Endothelial cell of umbilical vein (primary cell): ENCODE results near the gene KAT2B. TPM values are rescaled to one million over a fixed set of nuclear protein-coding genes. Genes with fewer than 3 reads are reported as not detected.

Experiments used
- BruUV-seq: library from RNA; stranded (reverse); fragments of 400-500 nt; replicated peaks from 2 replicates; lab custom pipeline; 2021; lab: Mats Ljungman, UMichigan
- CTCF ChIA-PET: fragments of 300-600, 350-600 bp; sonication (Branson Sonifier 250); formaldehyde crosslinking; loops from one replicate; lab custom pipeline; 2021; ENCODE audit warnings: antibody characterized with exemption, inconsistent platforms; lab: Charles Lee
- POLR2A ChIA-PET: fragments of 300-600, 350-600 bp; sonication (Branson Sonifier 250); formaldehyde crosslinking; loops from one replicate; lab custom pipeline; 2021; ENCODE audit warnings: antibody characterized with exemption, inconsistent platforms; lab: Charles Lee
- DNase-seq: peaks from one replicate; pipeline ENCODE4 v3.0.0-alpha.2; 2011; ENCODE audit warnings: low read depth, low spot score
- FAIRE-seq: peaks from 2 replicates; lab custom pipeline; 2011; peaks lifted over from hg19 to GRCh38; lab: Jason Lieb, UNC
- H2AFZ ChIP-seq: 2 replicates; pipeline ENCODE4 v1.6.0; 2012; ENCODE audit warnings: low read depth, low read length, control low read depth, inconsistent platforms
- H3K27ac ChIP-seq: 2 replicates; pipeline ENCODE4 v1.5.1; 2011; ENCODE audit warnings: low read depth, mild to moderate bottlenecking, control low read depth, low read length, moderate library complexity; ENCODE audit not compliant: insufficient read depth
- H3K27me3 ChIP-seq, 2 experiments: 2 replicates each; pipeline versions ENCODE4 v1.6.0 to v1.6.1; 2011; ENCODE audit warnings: low read length in 2 of 2, mixed read lengths in 1 of 2; ENCODE audit not compliant: control insufficient read depth in 2 of 2, insufficient read depth in 2 of 2
- H3K36me3 ChIP-seq, 2 experiments: 2 replicates in 1 of 2; 3 replicates in 1 of 2; pipeline ENCODE4 v1.5.1; 2011; ENCODE audit warnings: low read length in 2 of 2, mild to moderate bottlenecking in 1 of 2, moderate library complexity in 1 of 2; ENCODE audit not compliant: control insufficient read depth in 2 of 2, insufficient read depth in 2 of 2; ENCODE audit errors: extremely low read depth in 1 of 2
- H3K4me1 ChIP-seq: 3 replicates; pipeline ENCODE4 v1.5.1; 2011; ENCODE audit warnings: mild to moderate bottlenecking, low read length; ENCODE audit not compliant: control insufficient read depth, insufficient read depth; ENCODE audit errors: extremely low read depth
- H3K4me2 ChIP-seq: 2 replicates; pipeline ENCODE4 v1.6.1; 2011; ENCODE audit warnings: low read length, control low read depth, mixed read lengths; ENCODE audit not compliant: insufficient read depth
- H3K4me3 ChIP-seq, 3 experiments: fragments of 200-600 bp in 1 of 3; sonication (generic), shearing (Covaris generic) in 1 of 3; replicated peaks in 1 of 3; 2 replicates each; pipeline ENCODE4 v1.5.1; 2011 to 2016; ENCODE audit warnings: control low read depth in 3 of 3, low read length in 3 of 3, mild to moderate bottlenecking in 2 of 3, inconsistent platforms in 1 of 3, low read depth in 1 of 3, moderate library complexity in 1 of 3; ENCODE audit not compliant: insufficient read depth in 1 of 3
- H3K79me2 ChIP-seq: 2 replicates; pipeline ENCODE4 v1.6.0; 2012; ENCODE audit warnings: low read length, inconsistent platforms; ENCODE audit not compliant: control insufficient read depth, insufficient read depth
- H3K9ac ChIP-seq: replicated peaks from 2 replicates; pipeline ENCODE3; 2011; ENCODE audit warnings: low read length, control low read depth; ENCODE audit not compliant: insufficient read depth; ENCODE audit errors: extremely low read depth
- H3K9me1 ChIP-seq: replicated peaks from 3 replicates; pipeline ENCODE4 v1.6.0; 2011; ENCODE audit warnings: mild to moderate bottlenecking, low read length; ENCODE audit not compliant: control insufficient read depth, insufficient read depth; ENCODE audit errors: extremely low read depth
- H3K9me3 ChIP-seq: replicated peaks from 2 replicates; pipeline ENCODE4 v1.5.1; 2012; ENCODE audit warnings: low read length, inconsistent platforms; ENCODE audit not compliant: control insufficient read depth, insufficient read depth
- H4K20me1 ChIP-seq: replicated peaks from 2 replicates; pipeline ENCODE3; 2011; ENCODE audit warnings: mild to moderate bottlenecking, low read length; ENCODE audit not compliant: control insufficient read depth, insufficient read depth; ENCODE audit errors: extremely low read depth
- CTCF ChIP-seq, 2 donors: IDR thresholded peaks; 1 replicate in 1 of 2; 2 replicates in 1 of 2; pipeline ENCODE4 v1.5.1; 2011; ENCODE audit warnings: low read length in 2 of 2, mild to moderate bottlenecking in 2 of 2, moderate library complexity in 2 of 2, control low read depth in 1 of 2, inconsistent platforms in 1 of 2, low read depth in 1 of 2; ENCODE audit not compliant: insufficient read depth in 1 of 2; ENCODE audit errors: extremely low read depth in 1 of 2
- EZH2 ChIP-seq: IDR thresholded peaks from 2 replicates; pipeline ENCODE4 v1.6.1; 2012; ENCODE audit warnings: borderline replicate concordance, low read depth, mild to moderate bottlenecking, moderate library complexity, low read length, inconsistent platforms; ENCODE audit not compliant: severe bottlenecking
- FOS ChIP-seq: IDR thresholded peaks from 2 replicates; pipeline ENCODE4 v1.6.1; 2011; ENCODE audit warnings: mild to moderate bottlenecking, low read length, moderate library complexity, borderline replicate concordance; ENCODE audit not compliant: insufficient read depth
- GATA2 ChIP-seq: IDR thresholded peaks from 2 replicates; pipeline ENCODE4 v1.7.0; 2011; ENCODE audit warnings: low read depth, mild to moderate bottlenecking, moderate library complexity, mixed read lengths, low read length; ENCODE audit not compliant: insufficient read length, insufficient read depth
- JUN ChIP-seq: IDR thresholded peaks from 2 replicates; pipeline ENCODE4 v1.6.1; 2011; ENCODE audit warnings: borderline replicate concordance, low read depth; ENCODE audit not compliant: insufficient read length, insufficient read depth
- MYC ChIP-seq: IDR thresholded peaks from one replicate; pipeline ENCODE4 v1.6.1; 2011; ENCODE audit warnings: mild to moderate bottlenecking, low read depth, low read length
- POLR2A ChIP-seq: IDR thresholded peaks from 2 replicates; pipeline ENCODE4 v1.6.1; 2012; ENCODE audit warnings: low read depth, mild to moderate bottlenecking, control low read depth, low read length
- POLR2AphosphoS5 ChIP-seq: IDR thresholded peaks from 2 replicates; pipeline ENCODE4 v1.6.1; 2012; ENCODE audit warnings: low read depth, mild to moderate bottlenecking, control low read depth, low read length, moderate library complexity; ENCODE audit not compliant: insufficient read depth
- dilution Hi-C: fragments of 300-500 bp; cut with MboI; formaldehyde crosslinking; loops from one replicate; pipeline ENCODE4 v1.15.0; 2019; ENCODE audit warnings: low sequenced_read_pairs; ENCODE audit not compliant: extremely low pct_ligation_motif_present
- intact Hi-C: fragments of 100-400 bp; cut with micrococcal nuclease; formaldehyde crosslinking; loops from one replicate; pipeline ENCODE4 v1.10.0; 2022
- polyA plus RNA-seq, 4 experiments: library from polyadenylated mRNA; depleted of rRNA in 3 of 4; stranded (reverse) in 3 of 4; unstranded in 1 of 4; fragments of >200 nt; gene quantifications; 2 replicates each; pipeline versions ENCODE4 v1.2.1 to v1.2.3, GENCODE V29; 2011 to 2012; ENCODE audit warnings: missing spikeins in 1 of 4
- total RNA-seq: library from RNA; stranded (reverse); gene quantifications from 2 replicates; pipeline ENCODE4 v1.2.3, GENCODE V29; 2021
- TF ChIP-seq, protein P1 (sequence below): IDR thresholded peaks from 2 replicates; pipeline ENCODE4 v1.6.1; 2011; ENCODE audit not compliant: insufficient read depth, insufficient read length

Gene KAT2B
- total and polyA plus RNA-seq, 2 donors (not counting 3 experiments of a cell fraction or from before 2014, with no cell fraction given) = 2.6 to 11.0 TPM

DNA sequence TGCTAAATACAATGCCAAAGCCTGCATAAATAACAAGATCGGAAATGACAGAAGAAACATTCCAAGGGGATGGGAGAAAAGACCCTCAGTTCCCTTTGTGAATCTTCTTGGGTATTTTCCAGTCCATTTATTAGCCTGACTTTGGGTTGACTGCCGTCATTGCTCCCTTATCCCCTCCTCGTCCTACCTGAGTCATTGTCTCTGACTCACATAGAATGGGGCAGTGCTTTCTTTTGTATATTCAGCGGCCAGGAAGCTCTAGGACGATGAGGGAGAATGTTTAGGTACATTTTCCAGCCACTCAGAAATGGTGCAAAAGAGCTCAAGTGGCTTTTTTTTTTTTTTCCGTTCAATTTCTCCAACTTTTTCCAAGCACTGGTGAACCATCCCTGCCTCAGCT is 71.6 kb downstream of the KAT2B start:
- dilution Hi-C loops = no loop called here
- POLR2A ChIA-PET = no interaction called here
- DNase-seq (no peak), FAIRE-seq (no peak)
- Histone ChIP-seq H3K9me1 (no peaks in the 10 kb centered on the region), H3K27me3 (no peaks in the 10 kb centered on the region), H3K9me3 (no peaks in the 10 kb centered on the region), H3K79me2 (no peaks in the 10 kb centered on the region), H2AFZ (no peak overlapping the region), H3K4me3 (no peak overlapping the region), H3K36me3 (no peaks in the 10 kb centered on the region), H3K4me1 (no peaks in the 10 kb centered on the region), H3K9ac (no peak overlapping the region), H3K4me2 (no peak overlapping the region), H4K20me1 (no peaks in the 10 kb centered on the region), H3K27ac (no peak overlapping the region)
- no TSS peak for BruUV-seq
- CTCF ChIA-PET = interaction anchor here (0.7 to 1.3 kb wide), 2 partner anchors 15 to 410 kb away, joined by 3 to 7 read pairs; no protein-coding TSS in a partner anchor
- TF ChIP-seq, protein P1, sequence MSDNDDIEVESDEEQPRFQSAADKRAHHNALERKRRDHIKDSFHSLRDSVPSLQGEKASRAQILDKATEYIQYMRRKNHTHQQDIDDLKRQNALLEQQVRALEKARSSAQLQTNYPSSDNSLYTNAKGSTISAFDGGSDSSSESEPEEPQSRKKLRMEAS = no peak
- TF ChIP-seq FOS (no peak), MYC (no peak), EZH2 (no peak), CTCF (IDR thresholded peaks at IDR 0.05; ENCODE audit: extremely low read depth in 1 of 2, insufficient read depth in 1 of 2, low read depth in 1 of 2, low read length in 2 of 2) (no peak), GATA2 (no peak), POLR2A (no peak), JUN (no peak), POLR2AphosphoS5 (no peak)
- intact Hi-C loops = no loop called here
